GM18867 (cell line): Measurements from ENCODE around the gene RPS6KA6.
A peak's percentile ranks its signal among the peaks of the same experiment; 100 is the strongest.
"Not testable (repeated sequence)": the region's sequence is repeated elsewhere in the genome, so short reads cannot be mapped to it uniquely, and the experiment has no call there.

Experiments
- ATAC-seq: cut with Tn5 transposase; IDR thresholded peaks from one replicate; pipeline ENCODE4 v1.9.1; 2021; ENCODE audit warnings: mild to moderate bottlenecking, moderate library complexity; ENCODE audit not compliant: unreplicated experiment

RPS6KA6 gene

DNA sequence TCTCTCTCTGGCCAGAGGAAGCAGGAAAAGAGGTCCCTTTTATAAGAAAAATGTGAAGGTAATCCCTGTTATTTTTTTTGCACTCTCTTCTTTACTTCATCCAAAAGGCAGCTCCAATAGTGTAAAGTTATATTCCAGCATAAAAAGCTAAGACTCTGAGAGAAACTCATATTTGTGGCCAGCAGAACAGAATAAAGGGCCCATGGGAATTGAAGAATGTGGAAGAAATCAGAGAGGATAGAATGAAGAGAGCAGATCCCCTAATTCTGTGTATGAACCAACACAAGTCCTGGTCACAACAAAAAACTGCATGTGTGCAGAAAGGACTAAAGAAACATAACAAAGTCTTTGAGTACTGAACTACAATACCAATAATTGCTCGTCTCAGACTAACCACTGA is 22.3 kb downstream of the RPS6KA6 start:
- no peak for ATAC-seq

GRCh38 chrX:84162401-84162800 is 25.6 kb downstream of the RPS6KA6 start:
- ATAC-seq: no peak

DNA sequence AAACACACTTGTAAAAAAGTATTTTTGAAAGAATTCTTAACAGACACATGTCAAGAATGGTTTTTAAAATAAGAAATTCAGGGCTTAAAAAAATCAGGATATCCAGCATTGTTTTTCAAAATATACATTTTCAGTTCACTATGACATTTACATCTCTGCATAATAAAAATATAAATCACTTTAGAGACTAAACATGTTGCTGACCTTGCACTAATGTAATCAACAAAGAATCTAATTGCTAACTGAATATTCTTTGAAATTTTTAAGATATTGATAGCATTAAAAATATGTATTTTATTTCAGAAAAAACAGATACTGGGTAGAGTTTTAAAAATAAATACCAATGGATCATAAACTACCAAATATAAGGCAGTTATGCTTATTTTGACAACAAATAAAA is 26.4 kb downstream of the RPS6KA6 start:
- ATAC-seq: no peak

DNA sequence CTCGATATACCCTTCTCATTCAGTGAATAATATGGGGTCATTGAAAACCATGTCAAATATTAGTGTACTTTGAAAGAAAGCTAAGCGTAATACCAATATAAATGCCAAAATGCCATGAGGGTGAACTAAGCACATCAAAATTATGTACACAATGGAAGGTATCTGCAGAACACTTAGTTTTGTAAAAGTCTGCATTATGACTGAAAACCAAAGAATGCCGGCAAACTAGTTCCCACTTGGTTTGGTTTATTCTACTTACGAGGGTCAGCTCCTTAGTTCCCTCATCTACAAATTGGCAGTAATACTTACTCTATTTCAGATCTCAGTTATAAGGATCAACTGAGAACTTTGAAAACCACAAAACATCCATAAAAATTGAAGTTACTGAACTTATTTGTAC is 27.3 kb downstream of the RPS6KA6 start:
- no peak for ATAC-seq

GRCh38 chrX:84156821-84157220 is 31.2 kb downstream of the RPS6KA6 start:
- ATAC-seq: no peak

DNA sequence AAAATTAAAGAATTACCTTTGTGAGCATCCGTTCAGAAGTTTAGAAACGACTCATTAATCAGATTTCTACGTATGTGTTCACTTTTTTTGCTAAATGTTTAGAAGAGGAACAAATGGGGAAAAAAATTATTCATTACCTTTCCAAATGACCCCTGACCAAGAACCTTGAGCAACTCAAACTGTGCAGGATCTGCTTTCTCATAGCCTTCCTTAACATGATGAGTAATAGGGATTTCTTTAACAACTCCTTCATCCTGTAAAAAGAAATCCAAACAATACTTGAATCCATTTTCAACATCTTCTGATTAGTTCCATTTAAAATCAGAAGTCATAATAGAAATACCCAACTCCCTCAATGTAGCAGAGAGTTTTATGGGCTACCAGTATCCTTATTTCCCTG is 32.1 kb downstream of the RPS6KA6 start:
- no peak for ATAC-seq

- no peak for ATAC-seq
Measured at GRCh38 chrX:84153538-84153937, 34.5 kb downstream of the RPS6KA6 start.

DNA sequence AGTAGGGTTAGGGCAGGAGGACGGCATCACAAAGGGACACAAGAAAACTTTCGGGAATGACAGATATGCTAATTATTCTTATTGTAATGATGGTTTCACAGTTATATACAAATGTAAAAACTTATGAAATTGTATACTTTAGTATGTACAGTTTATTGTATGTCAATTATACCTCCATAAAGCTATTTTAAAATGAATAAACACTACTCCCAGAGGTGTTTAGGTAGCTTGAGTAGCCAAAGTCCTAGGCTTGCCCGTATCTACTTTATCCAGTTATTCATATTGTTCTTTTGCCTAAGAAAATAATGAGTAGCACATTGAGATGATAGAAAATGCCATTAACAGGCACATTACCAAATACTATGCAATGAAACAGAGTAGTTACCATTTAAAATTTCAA is 43.0 kb downstream of the RPS6KA6 start:
- ATAC-seq: no peak

DNA sequence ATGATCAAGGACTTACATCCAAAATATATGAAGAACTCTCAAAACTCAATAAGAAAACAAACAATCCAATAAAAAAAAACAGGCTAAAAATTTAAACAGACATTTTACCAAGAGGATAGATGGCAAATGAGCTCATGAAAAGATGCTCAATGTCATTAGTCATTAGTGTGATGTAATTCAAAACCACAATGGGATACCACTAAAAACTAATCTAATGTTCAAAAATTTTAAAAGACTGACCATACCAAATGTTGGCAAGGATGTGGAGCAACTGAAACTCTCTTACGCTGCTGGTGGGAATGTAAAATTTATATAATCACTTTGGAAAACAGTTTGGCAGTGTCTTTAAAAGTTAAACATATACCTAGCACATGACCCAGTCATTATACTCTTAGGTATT is 43.7 kb downstream of the RPS6KA6 start:
- ATAC-seq: no peak

DNA sequence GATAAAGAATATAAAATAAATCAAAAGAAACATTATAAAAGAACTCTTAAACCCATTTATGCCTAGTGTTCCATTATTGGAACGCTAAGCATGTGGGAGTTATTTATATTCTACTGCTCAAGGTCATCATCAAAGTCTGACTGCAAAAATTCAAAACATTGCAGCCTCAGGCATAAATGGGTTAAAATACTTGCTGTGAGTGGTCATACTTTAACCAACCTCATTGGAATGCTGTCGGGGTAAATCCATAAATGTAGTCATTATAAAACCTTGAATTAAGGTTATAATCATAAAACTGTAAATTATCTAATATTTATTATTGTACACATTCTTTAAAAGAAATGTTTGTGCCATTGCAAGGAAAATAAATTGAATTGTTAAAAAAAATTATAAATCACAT is 55.0 kb downstream of the RPS6KA6 start:
- ATAC-seq: no peak

GRCh38 chrX:84123585-84123984 is 64.4 kb downstream of the RPS6KA6 start:
- ATAC-seq: no peak

DNA sequence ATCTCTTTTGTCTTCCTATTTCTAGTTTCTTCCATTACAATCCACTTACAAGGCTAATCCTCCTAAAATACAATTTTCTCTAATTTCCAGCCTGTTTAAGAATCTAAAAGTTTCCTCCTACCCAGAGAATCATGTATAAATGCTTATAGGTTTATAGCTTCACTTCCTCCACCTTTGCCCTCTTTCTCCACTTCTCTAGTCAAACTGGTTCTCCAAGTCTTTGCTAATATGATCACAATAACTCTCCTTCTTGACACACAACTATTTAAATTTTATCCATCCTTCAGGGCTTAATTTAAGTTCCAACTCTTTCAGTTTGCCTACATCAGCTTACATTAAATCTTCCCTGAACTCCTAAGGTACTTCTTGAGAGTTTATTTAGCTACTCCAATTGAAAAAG is 69.2 kb downstream of the RPS6KA6 start:
- ATAC-seq: no peak

DNA sequence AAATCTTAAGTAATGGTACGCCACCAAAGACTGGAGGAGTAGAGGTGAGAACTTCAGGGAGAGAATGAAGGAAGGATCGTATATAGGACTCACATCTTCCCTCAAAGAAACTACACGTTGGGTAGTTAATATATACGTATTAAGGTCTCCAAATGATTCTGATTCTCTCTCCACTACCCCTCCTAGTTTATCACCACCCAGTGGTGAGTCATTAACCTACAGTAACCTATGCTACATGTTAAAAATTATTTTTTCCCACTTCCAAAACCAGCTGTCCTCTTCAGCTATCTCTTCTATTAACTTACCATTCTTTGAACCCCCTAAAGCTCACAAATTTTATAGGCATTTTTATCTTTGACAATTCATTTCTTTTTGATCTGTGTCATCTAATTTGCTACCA is 69.7 kb downstream of the RPS6KA6 start:
- ATAC-seq: no peak

GRCh38 chrX:84108584-84108983 is 79.4 kb downstream of the RPS6KA6 start:
- ATAC-seq: no peak

DNA sequence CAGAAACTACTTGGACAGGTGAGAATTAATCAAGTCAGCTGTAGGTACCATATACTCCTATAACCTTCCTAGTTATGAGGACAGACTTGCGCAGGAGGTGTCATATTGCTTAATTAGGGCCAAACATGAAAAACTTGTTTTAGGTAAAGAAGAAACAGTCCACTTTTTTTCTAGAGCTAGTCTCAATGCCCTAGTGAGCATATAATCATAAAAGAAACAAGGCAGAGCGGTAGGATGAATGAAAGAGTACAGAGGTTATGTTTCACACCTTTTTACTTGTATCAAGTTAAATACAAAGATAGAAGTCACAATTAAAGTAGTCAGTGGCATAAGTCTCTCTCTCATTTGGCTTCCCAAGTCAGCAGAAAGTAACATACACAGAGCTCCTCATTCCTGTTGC is 88.9 kb downstream of the RPS6KA6 start:
- no peak for ATAC-seq

- not testable (repeated sequence) for ATAC-seq
Measured at GRCh38 chrX:84079479-84080197, 108.4 kb downstream of the RPS6KA6 start.

DNA sequence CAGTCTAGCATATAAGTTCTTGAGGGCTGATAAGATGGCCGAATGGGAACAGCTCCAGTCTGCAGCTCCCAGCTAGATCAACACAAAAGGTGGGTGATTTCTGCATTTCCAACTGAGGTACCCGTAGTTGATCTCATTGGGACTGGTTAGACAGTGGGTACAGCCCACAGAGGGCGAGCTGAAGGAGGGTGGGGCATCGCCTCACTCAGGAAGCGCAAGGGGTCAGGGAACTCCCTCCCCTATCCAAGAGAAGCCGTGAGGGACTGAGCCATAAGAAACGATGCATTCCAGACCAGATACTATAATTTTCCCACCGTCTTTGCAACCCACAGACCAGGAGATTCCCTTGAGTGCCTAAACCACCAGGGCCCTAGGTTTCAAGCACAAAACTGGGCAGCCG is 109.0 kb downstream of the RPS6KA6 start:
- no peak for ATAC-seq

DNA sequence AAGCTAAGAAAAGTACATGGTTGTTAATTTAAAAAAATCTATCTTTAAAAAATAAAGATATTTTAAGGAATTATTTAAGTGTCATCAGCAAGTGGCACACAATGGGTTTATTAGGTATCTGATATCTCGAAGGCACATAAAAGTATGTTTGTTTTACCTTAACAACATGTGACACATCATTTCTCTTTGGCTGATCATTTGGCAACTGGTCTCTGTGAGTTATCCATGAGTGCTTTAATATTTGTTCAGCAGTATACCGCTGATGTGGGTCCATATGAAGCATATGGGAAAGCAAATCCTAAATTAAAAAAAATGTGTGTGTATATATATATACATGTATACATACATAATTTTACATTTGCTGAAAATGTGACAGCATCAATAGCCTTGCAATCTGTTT is 123.2 kb downstream of the RPS6KA6 start:
- no peak for ATAC-seq

GRCh38 chrX:84064164-84064563 is 123.8 kb downstream of the RPS6KA6 start:
- ATAC-seq: no peak

DNA sequence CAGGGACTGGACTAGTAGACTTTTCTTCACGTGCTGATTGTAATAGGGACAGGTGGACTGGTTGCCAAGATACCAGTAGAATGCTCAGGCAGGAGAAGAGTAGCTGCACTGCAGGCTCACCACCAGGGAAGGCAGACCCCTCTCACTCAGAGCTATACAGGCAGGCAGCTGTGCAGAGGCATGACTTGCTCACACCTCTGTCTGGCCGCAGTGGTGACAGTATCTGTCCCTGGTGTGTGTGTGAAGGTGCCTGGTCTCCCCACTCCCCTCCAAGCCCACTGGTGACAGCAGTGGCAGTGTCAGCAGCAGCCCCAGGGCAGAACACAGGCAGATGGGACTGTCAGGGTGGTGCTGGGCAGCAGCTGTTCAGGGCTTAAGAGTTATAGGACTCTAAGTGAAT is 140.7 kb downstream of the RPS6KA6 start:
- no peak for ATAC-seq

DNA sequence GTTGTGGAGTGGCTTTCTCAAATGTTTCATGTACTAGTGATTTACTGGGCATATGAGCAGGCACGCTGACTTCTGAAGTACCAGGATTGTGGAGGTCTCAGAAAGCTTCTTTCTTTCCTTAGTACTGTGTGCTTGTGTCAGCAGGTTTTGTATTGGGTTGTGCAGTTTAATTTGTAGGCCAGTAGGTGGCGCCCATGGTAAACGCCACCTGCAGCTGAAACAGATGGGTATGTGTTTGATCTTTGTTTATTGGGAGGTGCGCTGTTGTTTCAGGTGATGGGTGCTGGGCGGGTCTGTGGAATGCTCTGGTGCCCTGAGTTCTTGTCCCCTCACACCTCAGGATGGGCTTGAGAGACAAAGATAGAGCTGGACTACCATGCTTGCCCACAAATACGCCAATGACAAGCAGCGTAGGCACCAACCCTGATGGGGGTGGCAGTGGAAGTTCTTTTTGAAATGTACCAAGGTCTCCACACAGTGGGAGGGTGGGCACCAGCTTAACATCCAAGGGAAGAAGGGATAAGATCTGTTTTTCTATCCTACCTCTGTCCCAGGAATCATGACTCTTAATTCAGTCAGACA is 141.5 kb downstream of the RPS6KA6 start:
- ATAC-seq: peak; percentile 97

- no peak for ATAC-seq
Measured at GRCh38 chrX:84044051-84044450, 143.9 kb downstream of the RPS6KA6 start.
